Activated CD4-positive, CD25-positive, alpha-beta regulatory T cell treated with anti-CD3 and anti-CD28 coated beads, Interleukin-2, amount 50 U/mL, for 16 hours (primary cell): ENCODE measurements around the gene KRTAP11-1.

Experiments used
- DNase-seq: peaks from one replicate; pipeline ENCODE4 v3.0.0-alpha.2; 2020; ENCODE audit warnings: low read depth, low spot score

KRTAP11-1 gene, protein sequence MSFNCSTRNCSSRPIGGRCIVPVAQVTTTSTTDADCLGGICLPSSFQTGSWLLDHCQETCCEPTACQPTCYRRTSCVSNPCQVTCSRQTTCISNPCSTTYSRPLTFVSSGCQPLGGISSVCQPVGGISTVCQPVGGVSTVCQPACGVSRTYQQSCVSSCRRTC

DNA sequence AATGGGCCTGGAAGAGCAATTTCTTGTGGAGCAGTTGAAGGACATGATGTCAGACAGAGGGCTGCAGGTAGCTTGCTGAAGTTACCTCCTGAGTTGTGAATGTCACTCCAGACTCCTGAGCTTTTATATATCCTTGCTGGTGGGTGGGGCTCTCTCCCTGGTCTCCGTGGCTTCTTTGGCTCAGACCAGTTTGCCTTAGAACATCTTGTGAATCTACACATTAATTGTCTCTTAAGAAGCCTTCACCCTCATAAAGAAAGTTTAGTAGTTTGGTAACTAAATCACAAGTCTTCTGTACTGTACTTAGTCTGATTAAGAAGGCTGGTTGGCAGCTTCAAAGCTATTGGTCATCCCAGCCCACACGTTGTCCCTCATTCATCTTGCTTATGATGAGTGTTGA, at the start of gene KRTAP11-1:
TSS of gene KRTAP11-1 (minus strand) at position 101 of the 400 bp plus-strand sequence. CDS start at position 45, 56 bp downstream.
- no peak for DNase-seq

GRCh38 chr21:30924146-30924700, 42.8 kb upstream of the KRTAP11-1 start:
- no peak for DNase-seq

GRCh38 chr21:30921129-30921528, 39.7 kb upstream of the KRTAP11-1 start:
- no peak for DNase-seq

GRCh38 chr21:30917557-30917956, 36.2 kb upstream of the KRTAP11-1 start:
- DNase-seq: no peak

DNA sequence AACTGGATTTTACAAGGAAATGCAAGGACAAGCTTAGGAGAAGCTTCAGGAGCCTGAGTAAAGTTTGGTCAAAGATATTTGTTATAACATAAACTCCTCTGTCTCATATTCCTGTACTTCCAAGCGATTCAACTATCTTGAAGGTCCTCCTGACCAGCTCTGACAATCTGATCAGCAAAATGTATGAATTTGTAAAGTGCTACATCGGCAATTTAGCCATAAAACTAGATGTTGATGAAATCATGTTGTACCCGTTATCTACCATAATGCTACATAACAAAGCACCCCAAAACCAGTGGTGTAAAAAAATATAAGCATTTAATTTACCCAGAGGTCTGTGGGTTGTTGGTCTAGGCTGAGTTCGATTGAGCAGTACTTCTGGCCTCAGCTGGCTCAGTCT, 19.5 kb upstream of the KRTAP11-1 start:
- DNase-seq: no peak

- DNase-seq: no peak
Observed at GRCh38 chr21:30882866-30883597, 1.7 kb upstream of the KRTAP11-1 start.

DNA sequence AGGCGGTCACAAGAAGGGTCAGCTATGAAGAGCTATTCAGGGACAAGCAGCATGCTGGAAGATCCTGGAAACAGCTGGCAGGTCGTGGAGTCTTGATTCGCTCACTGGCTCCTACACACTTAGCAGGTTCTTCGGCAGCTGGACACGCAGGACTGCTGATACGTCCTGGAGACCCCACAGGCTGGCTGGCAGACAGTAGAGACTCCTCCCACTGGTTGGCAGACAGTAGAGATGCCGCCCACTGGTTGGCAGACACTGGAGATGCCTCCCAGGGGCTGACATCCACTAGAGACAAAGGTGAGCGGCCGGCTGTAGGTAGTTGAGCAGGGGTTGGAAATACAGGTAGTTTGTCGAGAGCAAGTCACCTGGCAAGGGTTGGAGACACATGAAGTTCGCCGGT, 466 bp downstream of the KRTAP11-1 start:
- no peak for DNase-seq

DNA sequence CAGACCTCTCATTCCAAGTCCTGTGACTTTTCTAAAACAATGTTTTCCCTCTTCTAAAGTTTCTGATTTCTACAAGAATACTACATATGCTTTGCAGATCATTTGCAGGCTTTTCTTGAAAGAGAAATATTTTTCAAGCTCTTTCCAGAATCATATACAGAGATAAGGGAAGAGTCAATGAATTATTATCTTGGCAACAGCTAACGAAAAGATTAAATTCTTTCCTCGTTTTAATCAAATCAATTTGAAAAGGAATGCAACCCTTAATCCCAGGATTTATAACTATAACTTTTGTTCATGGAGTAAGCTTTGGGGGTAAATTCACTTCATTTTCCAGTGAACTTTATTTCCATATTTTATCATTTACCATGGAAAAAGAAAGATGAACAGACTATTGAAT, 6.9 kb downstream of the KRTAP11-1 start:
- DNase-seq: no peak

DNA sequence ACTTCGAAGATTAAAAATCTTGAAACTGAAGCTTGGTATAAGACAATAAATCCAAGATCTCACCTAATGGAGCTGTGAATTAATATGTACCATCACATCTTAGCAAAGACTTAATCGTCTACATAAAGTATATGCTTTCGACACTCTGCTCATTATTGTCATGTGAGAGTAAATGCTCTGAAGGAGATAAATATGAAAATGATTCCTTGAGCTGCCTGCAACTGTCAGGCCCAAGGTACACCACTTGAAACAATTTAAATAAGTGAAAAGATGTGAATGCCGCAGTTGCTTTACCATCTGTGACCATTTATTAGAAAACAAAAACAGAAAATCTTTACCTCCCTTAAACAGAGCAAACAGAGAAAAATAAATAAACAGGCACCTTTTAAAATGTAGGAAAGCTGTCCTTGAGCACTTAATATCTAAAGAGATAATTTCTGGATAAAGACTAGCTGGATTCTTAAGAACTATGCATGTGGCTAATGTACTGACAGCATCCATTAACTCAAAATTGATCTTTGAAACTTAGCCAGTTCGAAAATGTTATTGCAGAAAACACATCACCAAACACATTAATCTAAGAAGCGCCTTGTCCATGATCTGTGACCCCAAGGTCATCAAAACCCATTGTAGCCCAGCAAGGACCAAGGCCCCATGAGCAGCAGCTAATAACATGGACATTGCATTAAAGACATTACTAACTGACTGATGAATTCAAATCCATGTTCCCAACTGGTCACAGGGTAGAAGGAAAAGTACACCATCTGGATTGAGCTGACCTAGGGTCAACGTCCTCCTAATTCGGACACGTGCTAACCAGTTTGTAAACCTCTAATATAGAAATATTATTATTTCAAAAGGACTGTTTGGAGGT, 33.5 kb downstream of the KRTAP11-1 start:
- no peak for DNase-seq

DNA sequence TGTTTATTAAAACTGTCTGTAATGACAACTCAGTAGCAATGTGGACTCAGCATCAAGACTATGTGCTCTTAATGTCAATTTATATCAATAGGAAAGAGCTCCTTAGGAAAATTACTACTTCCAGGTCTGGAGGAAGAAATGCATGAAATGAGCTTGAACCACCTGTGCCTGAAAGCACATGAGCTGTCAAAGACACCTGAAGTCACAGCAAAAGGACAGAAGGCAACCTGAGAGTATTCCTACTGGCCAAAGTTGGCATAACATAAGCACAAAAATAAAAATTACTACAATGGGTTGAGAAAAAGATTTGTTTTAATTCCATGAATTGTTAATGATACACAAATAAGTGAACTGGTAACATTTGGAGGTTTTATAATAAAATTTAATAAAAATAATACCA, 38.4 kb downstream of the KRTAP11-1 start:
- DNase-seq: no peak

GRCh38 chr21:30839304-30839703, 42.1 kb downstream of the KRTAP11-1 start:
- DNase-seq: no peak

GRCh38 chr21:30838536-30838935, 42.8 kb downstream of the KRTAP11-1 start:
- no peak for DNase-seq

DNA sequence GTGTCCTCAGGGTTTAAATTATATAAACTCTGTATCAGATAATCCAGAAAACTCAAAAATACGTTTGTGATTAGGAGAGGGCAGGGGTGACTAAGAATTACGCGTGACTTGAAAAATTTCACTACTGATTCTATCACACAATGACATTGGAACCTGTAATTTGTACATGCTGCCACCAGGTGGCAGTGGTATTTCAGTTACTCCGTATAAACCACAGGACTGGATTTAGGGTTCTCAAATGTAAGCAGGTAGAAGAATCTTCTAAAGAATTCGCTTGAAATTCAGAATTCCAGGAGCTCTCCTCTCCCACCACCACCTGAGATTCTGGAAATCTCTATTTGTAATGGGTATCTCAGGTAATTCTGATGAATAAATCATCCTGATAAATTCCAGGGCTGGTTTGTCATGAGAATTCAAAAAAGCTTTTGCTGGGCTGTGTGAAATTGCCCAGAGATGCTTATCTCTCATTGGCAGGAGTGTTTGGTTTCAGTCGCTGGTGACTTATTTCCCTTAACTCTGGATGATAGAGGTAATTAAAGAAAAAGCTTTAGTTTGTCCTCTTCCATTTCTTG, 50.1 kb downstream of the KRTAP11-1 start:
- no peak for DNase-seq
